ENCODE measurements around the gene VMO1. TPM values are rescaled to one million over a fixed set of nuclear protein-coding genes. Genes with fewer than 3 reads are reported as not detected.
"Not testable (repeated sequence)": the region's sequence is repeated elsewhere in the genome, so short reads cannot be mapped to it uniquely, and the experiment has no call there.

The VMO1 gene, protein sequence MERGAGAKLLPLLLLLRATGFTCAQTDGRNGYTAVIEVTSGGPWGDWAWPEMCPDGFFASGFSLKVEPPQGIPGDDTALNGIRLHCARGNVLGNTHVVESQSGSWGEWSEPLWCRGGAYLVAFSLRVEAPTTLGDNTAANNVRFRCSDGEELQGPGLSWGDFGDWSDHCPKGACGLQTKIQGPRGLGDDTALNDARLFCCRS
- 1 to 10 TPM in 3 of 4 donors, not detected in 1; 1.4 to 6.0 (median 1.9) TPM for total RNA-seq

- DNase-seq (ENCODE audit: low spot score in 2 of 2), result no peak
Observed at GRCh38 chr17:4786106-4786511, at the start of gene VMO1. VMO1 (minus strand) TSS chr17:4786364; CDS start chr17:4786352, 12 bp downstream.

DNA sequence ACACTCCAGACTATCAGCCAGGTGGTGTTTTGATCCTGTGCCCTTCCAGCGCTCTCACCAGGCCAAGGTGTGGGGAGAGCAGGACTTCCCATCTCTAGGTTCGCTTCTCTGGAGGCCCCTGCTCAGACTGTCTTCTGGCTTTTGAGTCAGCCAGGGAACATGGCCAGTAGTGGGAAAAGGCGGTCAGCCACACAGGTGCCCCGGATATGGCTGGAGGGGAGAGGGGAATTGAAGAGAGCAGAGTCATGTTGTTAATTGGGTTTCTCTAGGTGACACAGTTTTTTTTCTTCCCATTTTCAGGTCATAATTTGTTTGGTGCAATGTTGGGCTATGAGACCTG, 48.5 kb upstream of the VMO1 start:
- peaks cover 0 to 45% (median 28%) of the 10 kb centered on the region in 4 donors for H3K4me1 ChIP-seq
- 74 to 77% methylated on average over 4 of the region's 4 CpGs for WGBS, 2 donors
- no peaks in the 10 kb centered on the region for H3K9me3 ChIP-seq
- H3K27ac ChIP-seq, result peak overlapping the region; percentile 93 to 99 (median 96)
- TF ChIP-seq POLR2A (IDR thresholded peaks at IDR 0.05) (no peak), EP300 (IDR thresholded peaks at IDR 0.05) (no peak)
- TF ChIP-seq, protein P1, sequence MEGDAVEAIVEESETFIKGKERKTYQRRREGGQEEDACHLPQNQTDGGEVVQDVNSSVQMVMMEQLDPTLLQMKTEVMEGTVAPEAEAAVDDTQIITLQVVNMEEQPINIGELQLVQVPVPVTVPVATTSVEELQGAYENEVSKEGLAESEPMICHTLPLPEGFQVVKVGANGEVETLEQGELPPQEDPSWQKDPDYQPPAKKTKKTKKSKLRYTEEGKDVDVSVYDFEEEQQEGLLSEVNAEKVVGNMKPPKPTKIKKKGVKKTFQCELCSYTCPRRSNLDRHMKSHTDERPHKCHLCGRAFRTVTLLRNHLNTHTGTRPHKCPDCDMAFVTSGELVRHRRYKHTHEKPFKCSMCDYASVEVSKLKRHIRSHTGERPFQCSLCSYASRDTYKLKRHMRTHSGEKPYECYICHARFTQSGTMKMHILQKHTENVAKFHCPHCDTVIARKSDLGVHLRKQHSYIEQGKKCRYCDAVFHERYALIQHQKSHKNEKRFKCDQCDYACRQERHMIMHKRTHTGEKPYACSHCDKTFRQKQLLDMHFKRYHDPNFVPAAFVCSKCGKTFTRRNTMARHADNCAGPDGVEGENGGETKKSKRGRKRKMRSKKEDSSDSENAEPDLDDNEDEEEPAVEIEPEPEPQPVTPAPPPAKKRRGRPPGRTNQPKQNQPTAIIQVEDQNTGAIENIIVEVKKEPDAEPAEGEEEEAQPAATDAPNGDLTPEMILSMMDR (IDR thresholded peaks at IDR 0.05), result no peak
- no peak for DNase-seq (ENCODE audit: low spot score in 2 of 2)
- no peaks in the 10 kb centered on the region for H3K36me3 ChIP-seq
- no peaks in the 10 kb centered on the region for H3K27me3 ChIP-seq
- H3K4me3 ChIP-seq, result peak overlapping the region in 2 of 4 donors; percentile 76 to 99

More at GRCh38 chr17:4786106-4786511, at the start of gene VMO1:
- H3K27ac ChIP-seq, result peak within 1 kb of the TSS in 1 of 4 donors; percentile 43
- peak within 1 kb of the TSS in 2 of 4 donors; percentile 21 to 35 for H3K4me3 ChIP-seq
- TF ChIP-seq, protein P1 (IDR thresholded peaks at IDR 0.05), result no peak
- TF ChIP-seq POLR2A (IDR thresholded peaks at IDR 0.05), result no peak
- TF ChIP-seq EP300 (IDR thresholded peaks at IDR 0.05), result no peak
- no peaks in the 10 kb centered on the region for H3K36me3 ChIP-seq
- peaks cover 0 to 49% of the 10 kb centered on the region in 2 donors for H3K27me3 ChIP-seq
- H3K4me1 ChIP-seq, result peaks cover 0 to 48% (median 27%) of the 10 kb centered on the region in 4 donors
- H3K9me3 ChIP-seq, result no peaks in the 10 kb centered on the region
- WGBS, 2 donors, result 4 to 6% methylated on average over 19 to 21 of the region's 24 CpGs

- H3K9me3 ChIP-seq, result no peaks in the 10 kb centered on the region
- peaks cover 0 to 43% (median 28%) of the 10 kb centered on the region in 4 donors for H3K4me1 ChIP-seq
- peak overlapping the region; percentile 76 to 100 (median 98) for H3K4me3 ChIP-seq
- TF ChIP-seq POLR2A (IDR thresholded peaks at IDR 0.05), result no peak
- TF ChIP-seq EP300 (IDR thresholded peaks at IDR 0.05), result no peak
- TF ChIP-seq, protein P1 (IDR thresholded peaks at IDR 0.05), result no peak
- H3K36me3 ChIP-seq, result no peaks in the 10 kb centered on the region
- DNase-seq (ENCODE audit: low spot score in 2 of 2), result peak in 1 of 2 donors; percentile 14
- no peaks in the 10 kb centered on the region for H3K27me3 ChIP-seq
- peak overlapping the region; percentile 93 to 99 (median 96) for H3K27ac ChIP-seq
- WGBS, 2 donors, result 1 to 3% methylated on average over 15 of the region's 15 CpGs
Observed at GRCh38 chr17:4833941-4834680, 47.9 kb upstream of the VMO1 start.

DNA sequence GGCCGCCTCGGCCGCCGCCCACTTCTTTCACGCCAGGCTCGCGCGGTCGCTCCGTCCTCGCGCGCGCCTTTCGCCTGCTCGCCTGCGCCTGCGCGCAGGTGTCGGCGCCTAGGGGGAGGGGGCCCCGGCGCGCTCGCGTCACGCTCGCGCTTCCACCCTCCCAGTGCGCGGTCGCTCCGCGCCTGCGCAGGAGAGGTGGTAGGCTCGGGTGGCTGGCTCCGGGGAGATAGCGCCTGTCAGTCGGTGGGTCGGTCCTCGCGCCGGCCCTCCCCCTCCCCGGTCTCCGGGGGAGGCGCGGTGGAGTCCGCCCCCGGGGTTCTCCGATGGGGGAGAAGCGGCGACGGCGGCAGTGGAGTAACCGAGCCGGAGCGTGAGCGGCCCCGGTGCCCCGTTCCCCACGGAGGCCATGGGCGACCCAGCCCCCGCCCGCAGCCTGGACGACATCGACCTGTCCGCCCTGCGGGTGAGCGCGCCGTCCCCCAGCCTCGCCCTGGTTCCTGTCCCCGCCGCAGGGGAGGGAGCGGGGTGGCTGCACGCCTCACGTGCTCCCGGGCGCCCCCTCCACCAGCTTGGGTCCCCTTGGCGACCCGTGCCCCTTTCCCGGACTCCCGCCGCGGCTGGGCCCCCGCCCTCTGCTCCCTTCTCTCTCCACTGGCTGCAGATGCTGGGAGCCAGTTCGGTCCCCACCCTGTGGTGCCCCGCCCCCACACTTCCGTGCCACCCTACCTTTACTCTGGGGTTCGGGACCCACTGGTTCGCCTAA, 47.2 kb upstream of the VMO1 start, which contains the start of gene MINK1:
Gene MINK1, plus strand, starts transcription at position 163 of the 763 bp plus-strand sequence. Its CDS starts 244 bp downstream, at position 407.
- H3K27ac ChIP-seq, result peak within 1 kb of the TSS; percentile 93 to 99 (median 96)
- no peaks in the 10 kb centered on the region for H3K36me3 ChIP-seq
- peak; percentile 67 to 69 for DNase-seq (ENCODE audit: low spot score in 2 of 2)
- no peaks in the 10 kb centered on the region for H3K27me3 ChIP-seq
- TF ChIP-seq POLR2A (IDR thresholded peaks at IDR 0.05) (peak; percentile 81 to 92), EP300 (IDR thresholded peaks at IDR 0.05) (peak in 1 of 2 donors; percentile 89)
- TF ChIP-seq, protein P1 (IDR thresholded peaks at IDR 0.05), result peak in 2 of 5 experiments; percentile 13 to 41
- peak within 1 kb of the TSS; percentile 76 to 100 (median 98) for H3K4me3 ChIP-seq
- H3K9me3 ChIP-seq, result no peaks in the 10 kb centered on the region
- WGBS, 2 donors, result 1% methylated on average over 59 to 60 of the region's 91 CpGs
- H3K4me1 ChIP-seq, result peaks cover 0 to 42% (median 28%) of the 10 kb centered on the region in 4 donors

DNA sequence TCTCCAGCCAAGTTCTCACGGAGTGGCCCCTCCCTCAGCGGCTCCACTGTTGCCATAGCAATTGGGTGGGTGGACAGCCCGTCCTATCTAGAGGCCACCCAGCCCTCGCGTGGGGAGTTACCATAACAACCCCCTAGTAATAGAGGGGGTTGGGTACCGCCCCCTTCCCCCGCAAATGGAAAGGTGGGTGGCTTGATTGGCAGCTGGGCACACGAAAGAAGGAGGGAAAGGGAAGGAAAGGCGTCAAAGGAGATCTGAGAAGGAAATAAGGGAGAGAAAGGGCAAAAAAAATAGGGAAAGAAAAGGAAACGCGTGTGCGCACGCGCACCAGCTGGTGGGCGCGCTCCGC, 46.6 kb upstream of the VMO1 start:
- not testable (repeated sequence) for DNase-seq (ENCODE audit: low spot score in 2 of 2); H3K36me3 ChIP-seq; H3K9me3 ChIP-seq; H3K27me3 ChIP-seq
- WGBS, 2 donors, result 0% methylated on average over 12 to 14 of the region's 17 CpGs
- H3K4me1 ChIP-seq, result peaks cover 0 to 36% (median 28%) of the 10 kb centered on the region in 4 donors
- peak overlapping the region; percentile 93 to 99 (median 96) for H3K27ac ChIP-seq
- peak overlapping the region; percentile 76 to 100 (median 98) for H3K4me3 ChIP-seq

Measured in tibial nerve (tissue), 4 donors.